Stimulated activated CD4-positive, alpha-beta T cell treated with anti-CD3 and anti-CD28 coated beads, TNF-alpha, amount 100 ng/mL, for 1 hour (primary cell): Measurements from ENCODE around the gene PPP6R3.
"Not testable (repeated sequence)": the region's sequence is repeated elsewhere in the genome, so short reads cannot be mapped to it uniquely, and the experiment has no call there.

Source experiments
- DNase-seq, 3 donors: peaks; one replicate each; pipeline ENCODE4 v3.0.0-alpha.2; 2020; ENCODE audit warnings: low read depth in 3 of 3, low spot score in 1 of 3

The PPP6R3 gene

GRCh38 chr11:68436162-68436888 is 24.2 kb upstream of the PPP6R3 start:
- no peak for DNase-seq

- no peak for DNase-seq
Measured at GRCh38 chr11:68436985-68437926, 23.3 kb upstream of the PPP6R3 start.

- DNase-seq, result no peak
Measured at GRCh38 chr11:68437927-68438657, 22.5 kb upstream of the PPP6R3 start.

GRCh38 chr11:68438658-68439259 is 21.8 kb upstream of the PPP6R3 start:
- DNase-seq, result no peak

GRCh38 chr11:68439355-68440065 is 21.0 kb upstream of the PPP6R3 start:
- no peak for DNase-seq

GRCh38 chr11:68440224-68440623 is 20.3 kb upstream of the PPP6R3 start:
- DNase-seq, result no peak

GRCh38 chr11:68441466-68442230 is 18.9 kb upstream of the PPP6R3 start:
- no peak for DNase-seq

- no peak for DNase-seq
Measured at GRCh38 chr11:68442433-68442832, 18.1 kb upstream of the PPP6R3 start.

GRCh38 chr11:68444566-68444965 is 16.0 kb upstream of the PPP6R3 start:
- DNase-seq, result no peak

GRCh38 chr11:68445531-68446035 is 15.0 kb upstream of the PPP6R3 start:
- DNase-seq, result no peak

GRCh38 chr11:68446046-68446725 is 14.4 kb upstream of the PPP6R3 start:
- DNase-seq, result no peak

- DNase-seq, result peak; percentile 20 to 59 (median 56)
Measured at GRCh38 chr11:68447015-68447801, 13.3 kb upstream of the PPP6R3 start.

- DNase-seq, result not testable (repeated sequence)
Measured at GRCh38 chr11:68447914-68448313, 12.6 kb upstream of the PPP6R3 start.

GRCh38 chr11:68448604-68449011 is 11.9 kb upstream of the PPP6R3 start:
- DNase-seq, result no peak

GRCh38 chr11:68449951-68450350 is 10.6 kb upstream of the PPP6R3 start:
- DNase-seq, result no peak

- DNase-seq, result no peak
Measured at GRCh38 chr11:68450711-68451110, 9.8 kb upstream of the PPP6R3 start.

- no peak for DNase-seq
Measured at GRCh38 chr11:68454767-68455166, 5.8 kb upstream of the PPP6R3 start.

GRCh38 chr11:68455485-68455884 is 5.1 kb upstream of the PPP6R3 start:
- DNase-seq, result no peak
